Lower lobe of right lung (tissue), 2 donors: ENCODE results near the gene TRUB2. TPM values are rescaled to one million over a fixed set of nuclear protein-coding genes. Genes with fewer than 3 reads are reported as not detected.

Experiments used
- ATAC-seq, 2 donors: fragments of 200-7000 bp; cut with Tn5 transposase; one replicate each; pipeline ENCODE4 v1.9.1; 2020 to 2022; ENCODE audit warnings: mild to moderate bottlenecking in 2 of 2, moderate library complexity in 2 of 2
- DNase-seq: peaks from one replicate; pipeline ENCODE4 v3.0.0-alpha.2; 2020
- H3K27ac ChIP-seq: fragments of 200-600 bp; one replicate; pipeline ENCODE4 v1.8.0; 2022
- H3K27me3 ChIP-seq: fragments of 200-600 bp; one replicate; pipeline ENCODE4 v1.8.0; 2022; ENCODE audit warnings: low read depth
- H3K36me3 ChIP-seq: fragments of 200-600 bp; one replicate; pipeline ENCODE4 v1.8.0; 2022; ENCODE audit warnings: mild to moderate bottlenecking
- H3K4me1 ChIP-seq: fragments of 200-600 bp; one replicate; pipeline ENCODE4 v1.8.0; 2022
- H3K4me3 ChIP-seq: fragments of 200-600 bp; one replicate; pipeline ENCODE4 v1.8.0; 2022; ENCODE audit warnings: mild to moderate bottlenecking
- H3K9me3 ChIP-seq: fragments of 200-600 bp; one replicate; pipeline ENCODE4 v1.8.0; 2022
- CTCF ChIP-seq: fragments of 200-600 bp; IDR thresholded peaks from one replicate; pipeline ENCODE4 v1.8.0; 2022; ENCODE audit warnings: antibody characterized with exemption, mild to moderate bottlenecking
- intact Hi-C: fragments of 100-400 bp; cut with DNase I; formaldehyde crosslinking; loops from one replicate; pipeline ENCODE4 v1.11.0; 2022
- total RNA-seq: library from RNA; stranded (reverse); fragmentation: NEBNext Ultra II Directional; extraction: Animal tissue kit (Norgen Biotek cat#: 25700); gene quantifications from one replicate; pipeline ENCODE4 v1.2.1, GENCODE V29; 2021
- donor health status: DM: no; HTN: yes; CAD: no; lungs with severe emphysema.

TRUB2 gene
- total RNA-seq, 1 donor from 2014 or later, result 18.1 TPM

DNA sequence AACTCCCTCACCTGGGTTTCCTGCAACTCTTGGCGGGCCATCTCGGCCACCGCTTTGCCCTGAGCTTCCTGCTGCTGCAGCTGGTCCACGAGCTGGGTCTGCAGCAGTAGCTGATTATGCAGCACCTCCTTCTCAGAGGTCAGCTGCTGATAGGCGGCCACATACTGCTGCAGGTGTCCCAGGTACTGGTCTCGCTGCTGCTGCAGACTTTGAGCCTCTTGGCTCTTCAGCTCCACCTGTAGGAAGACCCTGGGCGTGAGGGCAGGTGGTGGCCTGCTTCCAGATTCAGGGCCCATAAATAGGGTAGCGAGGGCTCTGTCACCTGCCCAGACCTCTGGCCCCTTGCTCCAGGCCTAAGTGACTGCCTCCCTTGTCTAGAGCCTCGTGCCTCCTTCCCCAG, 63.1 kb downstream of the TRUB2 start:
- no peaks in the 10 kb centered on the region for H3K9me3 ChIP-seq
- H3K4me1 ChIP-seq, result no peaks in the 10 kb centered on the region
- no peak overlapping the region for H3K27ac ChIP-seq
- no peak for DNase-seq
- no peaks in the 10 kb centered on the region for H3K27me3 ChIP-seq
- peaks cover 80% of the 10 kb centered on the region for H3K36me3 ChIP-seq
- H3K4me3 ChIP-seq, result no peak overlapping the region
- intact Hi-C loops, result no loop called here
- no peak for TF ChIP-seq CTCF
- ATAC-seq, result no peak

DNA sequence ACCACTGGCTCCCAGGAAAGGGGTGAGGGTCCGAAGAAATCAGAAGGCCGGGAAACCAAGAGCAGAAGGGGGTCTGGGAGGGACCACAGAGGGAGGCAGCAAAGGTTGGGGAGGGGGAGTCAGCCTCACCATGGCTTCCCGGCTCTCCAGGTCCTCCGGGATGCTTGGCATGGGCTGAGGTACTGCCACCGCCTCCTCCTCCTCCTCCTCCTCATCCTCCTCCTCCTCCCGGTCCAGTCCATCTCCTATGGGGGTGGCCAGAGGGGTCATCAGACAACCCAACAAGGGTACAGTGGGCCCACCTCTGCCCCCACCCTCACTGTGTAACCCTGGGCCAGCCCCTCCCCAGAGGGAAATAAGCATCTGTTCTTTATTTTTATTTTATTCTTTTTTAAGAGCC, 63.9 kb downstream of the TRUB2 start:
- Histone ChIP-seq H3K4me1 (no peaks in the 10 kb centered on the region), H3K36me3 (peaks cover 77% of the 10 kb centered on the region), H3K27ac (no peak overlapping the region), H3K4me3 (no peak overlapping the region), H3K27me3 (no peaks in the 10 kb centered on the region), H3K9me3 (no peaks in the 10 kb centered on the region)
- intact Hi-C loops, result no loop called here
- TF ChIP-seq CTCF, result no peak
- DNase-seq, result no peak
- ATAC-seq, result no peak

DNA sequence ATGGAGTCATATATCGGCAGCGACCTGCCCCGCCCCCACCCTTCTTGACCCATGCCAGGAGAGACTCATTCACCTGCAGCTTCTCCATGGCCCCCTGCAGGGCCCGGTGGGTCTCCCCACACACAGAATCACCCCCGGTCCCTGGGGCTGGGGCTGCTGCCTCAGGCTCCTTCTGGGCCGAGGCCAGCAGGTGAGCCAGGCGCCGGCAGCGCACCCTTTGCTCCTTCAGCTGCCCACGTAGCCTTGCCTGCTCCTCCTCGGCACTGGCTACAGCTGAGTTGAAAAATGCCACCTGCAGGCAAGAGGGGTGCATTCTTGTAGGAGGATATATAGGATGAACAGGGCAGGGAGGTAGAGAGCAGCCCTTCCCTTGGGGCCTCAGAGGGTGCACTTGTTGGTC, 64.3 kb downstream of the TRUB2 start:
- Histone ChIP-seq H3K27ac (no peak overlapping the region), H3K36me3 (peaks cover 73% of the 10 kb centered on the region), H3K27me3 (no peaks in the 10 kb centered on the region), H3K4me3 (no peak overlapping the region), H3K9me3 (no peaks in the 10 kb centered on the region), H3K4me1 (no peaks in the 10 kb centered on the region)
- ATAC-seq (no peak), DNase-seq (no peak)
- TF ChIP-seq CTCF, result no peak
- intact Hi-C loops, result no loop called here

DNA sequence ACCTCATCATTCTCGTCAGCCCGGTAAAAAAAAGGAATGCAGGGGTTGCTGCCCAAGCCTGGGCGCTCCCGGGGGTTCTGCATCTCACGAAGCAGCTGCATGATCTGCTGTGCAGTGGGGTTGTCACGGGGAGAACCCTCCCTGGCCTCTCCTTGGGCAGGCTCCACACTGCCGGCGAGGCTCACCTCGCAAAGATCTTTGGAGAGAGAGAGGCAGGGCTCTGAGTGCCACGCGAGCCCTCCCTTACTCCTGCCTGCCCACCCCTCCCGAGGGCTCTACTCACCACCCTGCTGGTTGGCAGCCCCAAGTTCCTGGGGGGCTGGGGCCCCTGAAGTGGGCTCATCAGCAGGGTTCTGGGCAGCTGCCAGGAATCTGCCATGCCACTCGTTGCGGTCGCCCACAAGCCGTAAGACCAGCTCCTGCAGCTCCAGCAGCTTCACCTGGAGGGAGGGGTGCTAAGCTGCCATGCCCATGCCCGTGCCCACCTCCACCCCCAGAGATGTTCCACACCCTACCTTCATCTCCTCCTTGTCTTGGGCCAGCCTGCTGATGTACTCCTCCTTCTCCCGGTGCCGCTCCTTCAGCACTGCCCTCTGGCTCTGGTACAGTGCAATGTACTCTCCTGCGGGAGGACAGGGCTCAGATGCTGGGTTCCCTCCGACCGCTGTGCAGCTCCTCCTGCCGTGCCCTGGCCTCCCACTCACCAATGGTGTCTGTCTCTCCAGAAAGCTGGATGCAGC, 65.0 kb downstream of the TRUB2 start:
- Histone ChIP-seq H3K9me3 (no peaks in the 10 kb centered on the region), H3K36me3 (peaks cover 66% of the 10 kb centered on the region), H3K27ac (no peak overlapping the region), H3K4me3 (no peak overlapping the region), H3K4me1 (no peaks in the 10 kb centered on the region), H3K27me3 (no peaks in the 10 kb centered on the region)
- DNase-seq, result no peak
- intact Hi-C loops, result no loop called here
- no peak for ATAC-seq
- no peak for TF ChIP-seq CTCF

Other genes starting within 250 kb of the TRUB2 start
- gene PTGES2, start 194.7 kb downstream of the TRUB2 start, total RNA-seq, result 30.6 TPM
- gene LCN2, start 173.0 kb downstream of the TRUB2 start, total RNA-seq, result 83.4 TPM
- 47.9 TPM for gene BBLN, start 162.2 kb downstream of the TRUB2 start, total RNA-seq
- gene CIZ1, start 130.9 kb downstream of the TRUB2 start, total RNA-seq, result 98.5 TPM
- 8.8 TPM for gene DNM1, start 119.1 kb downstream of the TRUB2 start, total RNA-seq
- gene GOLGA2, start 46.4 kb downstream of the TRUB2 start, total RNA-seq, result 82.7 TPM
- gene SWI5, start 46.2 kb downstream of the TRUB2 start, total RNA-seq, result 19.1 TPM
- gene COQ4, start 392 bp upstream of the TRUB2 start, total RNA-seq, result 35.9 TPM
- 19.5 TPM for gene SLC27A4, start 18.1 kb upstream of the TRUB2 start, total RNA-seq
- 49.0 TPM for gene URM1, start 48.9 kb upstream of the TRUB2 start, total RNA-seq
- 11.2 TPM for gene CERCAM, start 98.4 kb upstream of the TRUB2 start, total RNA-seq
- 20.3 TPM for gene ODF2, start 133.6 kb upstream of the TRUB2 start, total RNA-seq
- gene GLE1, start 182.3 kb upstream of the TRUB2 start, total RNA-seq, result 24.5 TPM
- 305 TPM for gene SPTAN1, start 230.1 kb upstream of the TRUB2 start, total RNA-seq